CD14-positive monocyte (primary cell): ENCODE data around the gene CXCL5. TPM values are rescaled to one million over a fixed set of nuclear protein-coding genes. Genes with fewer than 3 reads are reported as not detected.
"Not testable (repeated sequence)": the region's sequence is repeated elsewhere in the genome, so short reads cannot be mapped to it uniquely, and the experiment has no call there.

Source experiments
- DNase-seq, 3 donors: peaks; one replicate each; pipeline ENCODE4 v3.0.0-alpha.2; 2011 to 2022
- H2AFZ ChIP-seq: 2 replicates; pipeline ENCODE4 v1.6.0; 2012; ENCODE audit warnings: mild to moderate bottlenecking, low read depth, low read length, inconsistent platforms; ENCODE audit not compliant: insufficient read depth, poor library complexity, severe bottlenecking
- H3K27ac ChIP-seq, 2 donors: 1 replicate in 1 of 2; 2 replicates in 1 of 2; pipeline ENCODE4 v1.5.1; 2012 to 2013; ENCODE audit warnings: low read length in 2 of 2, control low read depth in 1 of 2, inconsistent platforms in 1 of 2, low read depth in 1 of 2, mild to moderate bottlenecking in 1 of 2
- H3K27me3 ChIP-seq, 2 donors: one replicate each; pipeline versions ENCODE4 v1.6.0 to v1.6.1; 2011 to 2013; ENCODE audit warnings: low read length in 2 of 2; ENCODE audit not compliant: control insufficient read depth in 2 of 2, insufficient read depth in 2 of 2
- H3K36me3 ChIP-seq, 2 donors: replicated peaks in 1 of 2; 1 replicate in 1 of 2; 2 replicates in 1 of 2; pipeline versions ENCODE4 v1.5.1 to v1.6.1; 2012 to 2013; ENCODE audit warnings: low read length in 2 of 2, control low read depth in 1 of 2, inconsistent platforms in 1 of 2, mild to moderate bottlenecking in 1 of 2; ENCODE audit not compliant: insufficient read depth in 2 of 2, control insufficient read depth in 1 of 2
- H3K4me1 ChIP-seq, 2 donors: 1 replicate in 1 of 2; 2 replicates in 1 of 2; pipeline versions ENCODE4 v1.5.1 to v1.6.1; 2012 to 2013; ENCODE audit warnings: low read length in 2 of 2, control low read depth in 1 of 2, inconsistent platforms in 1 of 2, mild to moderate bottlenecking in 1 of 2, moderate library complexity in 1 of 2; ENCODE audit not compliant: insufficient read depth in 2 of 2, control insufficient read depth in 1 of 2
- H3K4me2 ChIP-seq: replicated peaks from 2 replicates; pipeline ENCODE3; 2012; ENCODE audit warnings: low read length, moderate library complexity, mild to moderate bottlenecking; ENCODE audit not compliant: poor library complexity, severe bottlenecking; ENCODE audit errors: extremely low read depth
- H3K4me3 ChIP-seq, 3 experiments: fragments of 200-600 bp in 1 of 3; sonication (generic) in 1 of 3; replicated peaks in 1 of 3; 1 replicate in 2 of 3; 2 replicates in 1 of 3; pipeline ENCODE4 v1.5.1; 2011 to 2013; ENCODE audit warnings: low read length in 3 of 3, mild to moderate bottlenecking in 3 of 3, control low read depth in 2 of 3, low read depth in 2 of 3, inconsistent platforms in 1 of 3, moderate library complexity in 1 of 3
- H3K79me2 ChIP-seq: 2 replicates; pipeline ENCODE4 v1.6.0; 2012; ENCODE audit warnings: mild to moderate bottlenecking, control low read depth, inconsistent platforms, low read length, moderate library complexity; ENCODE audit not compliant: insufficient read depth
- H3K9ac ChIP-seq: 2 replicates; pipeline ENCODE4 v1.6.0; 2017; ENCODE audit warnings: low read length, mild to moderate bottlenecking; ENCODE audit not compliant: insufficient read depth, poor library complexity, severe bottlenecking
- H3K9me3 ChIP-seq, 2 donors: replicated peaks in 1 of 2; 1 replicate in 1 of 2; 2 replicates in 1 of 2; pipeline versions ENCODE4 v1.5.1 to v1.6.1; 2012 to 2013; ENCODE audit warnings: low read length in 2 of 2, control low read depth in 1 of 2; ENCODE audit not compliant: control insufficient read depth in 1 of 2, insufficient read depth in 1 of 2
- H4K20me1 ChIP-seq: 2 replicates; pipeline ENCODE4 v1.6.0; 2012; ENCODE audit warnings: mild to moderate bottlenecking, low read length, control low read depth, moderate library complexity; ENCODE audit not compliant: insufficient read depth
- H3K27ac Mint-ChIP-seq, 7 donors: one replicate each; pipeline ENCODE4 v1.8.0; 2020; ENCODE audit warnings: mild to moderate bottlenecking in 7 of 7, mixed read lengths in 7 of 7, moderate library complexity in 6 of 7, inconsistent platforms in 2 of 7
- H3K27me3 Mint-ChIP-seq, 3 donors: one replicate each; pipeline ENCODE4 v1.8.0; 2021 to 2022; ENCODE audit warnings: low read depth in 3 of 3, mild to moderate bottlenecking in 3 of 3, mixed read lengths in 3 of 3, moderate library complexity in 3 of 3, inconsistent platforms in 1 of 3
- H3K36me3 Mint-ChIP-seq, 2 donors: one replicate each; pipeline ENCODE4 v1.8.0; 2020; ENCODE audit warnings: mixed read lengths in 2 of 2, inconsistent platforms in 1 of 2, mild to moderate bottlenecking in 1 of 2
- H3K4me1 Mint-ChIP-seq: one replicate; pipeline ENCODE4 v1.8.0; 2020; ENCODE audit warnings: mild to moderate bottlenecking, mixed read lengths
- H3K4me3 Mint-ChIP-seq, 2 donors: one replicate each; pipeline ENCODE4 v1.8.0; 2020; ENCODE audit warnings: mild to moderate bottlenecking in 2 of 2, mixed read lengths in 2 of 2, moderate library complexity in 1 of 2
- H3K9me3 Mint-ChIP-seq, 7 donors: one replicate each; pipeline ENCODE4 v1.8.0; 2020 to 2022; ENCODE audit warnings: mixed read lengths in 7 of 7, mild to moderate bottlenecking in 6 of 7, moderate library complexity in 6 of 7, inconsistent platforms in 2 of 7
- CTCF ChIP-seq: fragments of 200-600 bp; IDR thresholded peaks from one replicate; pipeline ENCODE4 v1.8.0; 2022; ENCODE audit warnings: antibody characterized with exemption, mild to moderate bottlenecking
- WGBS: methylation state at CpG from one replicate; pipeline ENCODE4 v1.1.5; 2013; ENCODE audit warnings: missing lambda C conversion rate; ENCODE audit not compliant: insufficient coverage; 5-methylcytosine and 5-hydroxymethylcytosine counted together
- intact Hi-C, 2 donors: fragments of 100-400 bp; cut with micrococcal nuclease; formaldehyde crosslinking; loops; one replicate each; pipeline versions ENCODE4 v1.15.0 to v1.15.1; 2023
- polyA plus RNA-seq, 3 donors: library from polyadenylated mRNA; depleted of rRNA in 1 of 3; unstranded in 2 of 3; stranded (reverse) in 1 of 3; fragments of 300-500 nt in 2 of 3; fragments of >200 nt in 1 of 3; fragmentation: Illumina TruSeq in 2 of 3; gene quantifications; 1 replicate in 2 of 3; 2 replicates in 1 of 3; pipeline ENCODE4 v1.2.3, GENCODE V29; 2012 to 2021

Gene CXCL5
- polyA plus RNA-seq, 3 donors: 0.15 TPM; not detected in 2

GRCh38 chr4:73964862-73965611 lies 33.4 kb downstream of the CXCL5 start:
- Histone ChIP-seq H4K20me1 (no peaks in the 10 kb centered on the region), H3K9me3 (peaks cover 8 to 20% of the 10 kb centered on the region in 2 donors), H3K36me3 (no peaks in the 10 kb centered on the region), H3K4me3 (no peak overlapping the region), H3K4me1 (no peaks in the 10 kb centered on the region), H3K9ac (no peak overlapping the region), H3K79me2 (no peaks in the 10 kb centered on the region), H3K27me3 (no peaks in the 10 kb centered on the region), H2AFZ (no peak overlapping the region), H3K27ac (no peak overlapping the region), H3K4me2 (no peak overlapping the region)
- H3K27ac Mint-ChIP-seq: peak overlapping the region in 1 of 7 donors; percentile 50
- H3K4me1 Mint-ChIP-seq: no peaks in the 10 kb centered on the region
- 87% methylated on average over 6 of the region's 7 CpGs for WGBS
- intact Hi-C loops: no loop called here
- peaks cover 13 to 29% (median 17%) of the 10 kb centered on the region in 7 donors for H3K9me3 Mint-ChIP-seq
- no peak overlapping the region for H3K4me3 Mint-ChIP-seq
- no peak for DNase-seq
- H3K27me3 Mint-ChIP-seq: peaks cover 0 to 4% (median 0%) of the 10 kb centered on the region in 3 donors
- TF ChIP-seq CTCF: peak; percentile 15
- no peaks in the 10 kb centered on the region for H3K36me3 Mint-ChIP-seq

GRCh38 chr4:73962724-73963123 lies 35.8 kb downstream of the CXCL5 start:
- Mint-ChIP-seq H3K27me3 (peaks cover 0 to 4% (median 0%) of the 10 kb centered on the region in 3 donors), H3K36me3 (no peaks in the 10 kb centered on the region), H3K4me1 (no peaks in the 10 kb centered on the region), H3K27ac (no peak overlapping the region), H3K4me3 (no peak overlapping the region), H3K9me3 (peaks cover 14 to 25% (median 19%) of the 10 kb centered on the region in 7 donors)
- Histone ChIP-seq H3K79me2 (no peaks in the 10 kb centered on the region), H3K9me3 (peaks cover 10 to 13% of the 10 kb centered on the region in 2 donors), H2AFZ (no peak overlapping the region), H3K27ac (no peak overlapping the region), H3K27me3 (no peaks in the 10 kb centered on the region), H4K20me1 (no peaks in the 10 kb centered on the region), H3K4me3 (no peak overlapping the region), H3K4me1 (no peaks in the 10 kb centered on the region), H3K9ac (no peak overlapping the region), H3K36me3 (no peaks in the 10 kb centered on the region), H3K4me2 (no peak overlapping the region)
- intact Hi-C loops: no loop called here
- TF ChIP-seq CTCF: no peak
- WGBS: no CpG with 5 or more reads among the region's 2 CpGs
- DNase-seq: no peak

DNA sequence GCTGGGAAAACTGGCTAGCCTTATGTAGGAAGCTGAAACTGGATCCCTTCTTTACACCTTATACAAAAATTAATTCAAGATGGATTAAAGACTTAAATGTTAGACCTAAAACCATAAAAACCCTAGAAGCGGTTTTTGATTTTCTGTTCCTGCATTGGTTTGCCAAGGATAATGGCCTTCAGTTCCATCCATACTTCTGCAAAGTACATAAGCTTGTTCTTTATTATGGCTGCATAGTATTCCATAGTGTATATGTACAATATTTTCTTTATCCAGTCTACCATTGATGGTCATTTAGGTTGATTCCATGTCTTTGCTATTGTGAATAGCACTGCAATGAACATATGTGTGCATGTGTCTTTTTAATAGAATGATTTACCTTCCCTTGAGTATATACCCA lies 39.4 kb downstream of the CXCL5 start:
- H3K27ac ChIP-seq, H4K20me1 ChIP-seq, H3K79me2 ChIP-seq, H3K9ac ChIP-seq, H3K36me3 Mint-ChIP-seq, intact Hi-C loops, H3K4me2 ChIP-seq, H3K36me3 ChIP-seq, DNase-seq, H3K4me3 Mint-ChIP-seq, H3K27me3 Mint-ChIP-seq, H3K27ac Mint-ChIP-seq, H3K4me1 ChIP-seq, H2AFZ ChIP-seq, H3K4me1 Mint-ChIP-seq, H3K4me3 ChIP-seq, H3K27me3 ChIP-seq: not testable (repeated sequence)
- no CpG with 5 or more reads among the region's 1 CpG for WGBS
- H3K9me3 ChIP-seq: peaks cover 13 to 18% of the 10 kb centered on the region in 2 donors
- peaks cover 14 to 42% (median 30%) of the 10 kb centered on the region in 7 donors for H3K9me3 Mint-ChIP-seq
